Lower leg skin (tissue), 4 donors: ENCODE data around the gene WHRN. TPM values are rescaled to one million over a fixed set of nuclear protein-coding genes. Genes with fewer than 3 reads are reported as not detected.
A peak's percentile ranks its signal among the peaks of the same experiment; 100 is the strongest.

Experiments
- DNase-seq, 2 donors: peaks; one replicate each; pipeline ENCODE4 v3.0.0-alpha.2; 2019; ENCODE audit warnings: low spot score in 2 of 2
- H3K4me3 ChIP-seq: fragments of 200-600 bp; sonication (generic); 2 replicates; pipeline ENCODE4 v1.5.1; 2017; ENCODE audit warnings: mild to moderate bottlenecking, low read depth; ENCODE audit not compliant: poor library complexity, severe bottlenecking
- POLR2A ChIP-seq, 2 donors: fragments of 450-650 bp; IDR thresholded peaks; one replicate each; pipeline ENCODE4 v1.6.1; 2016 to 2017; ENCODE audit warnings: antibody characterized with exemption in 2 of 2, mild to moderate bottlenecking in 1 of 2, moderate library complexity in 1 of 2
- WGBS, 2 donors: methylation state at CpG; one replicate each; pipeline ENCODE4 v1.1.5; 2018; 5-methylcytosine and 5-hydroxymethylcytosine counted together
- intact Hi-C: fragments of 100-400 bp; cut with DNase I; formaldehyde crosslinking; loops from one replicate; pipeline ENCODE4 v1.15.0; 2023; ENCODE audit warnings: low total_unique reads
- total RNA-seq, 4 donors: library from RNA; depleted of rRNA; stranded (reverse); fragments of >200 nt; gene quantifications; one replicate each; pipeline ENCODE4 v1.1.0, GENCODE V29; 2016
- TF ChIP-seq, protein P1 (sequence below), 3 donors: fragments of 450-650 bp; IDR thresholded peaks; one replicate each; pipeline ENCODE4 v1.5.1; 2016; ENCODE audit warnings: antibody characterized with exemption in 3 of 3, mild to moderate bottlenecking in 3 of 3, moderate library complexity in 2 of 3

The WHRN gene
- total RNA-seq, 4 donors from 2014 or later: 8.7 to 15.0 (median 10.5) TPM

- no peak for DNase-seq
- 65 to 66% methylated on average over 5 of the region's 5 CpGs for WGBS, 2 donors
- TF ChIP-seq, protein P1, sequence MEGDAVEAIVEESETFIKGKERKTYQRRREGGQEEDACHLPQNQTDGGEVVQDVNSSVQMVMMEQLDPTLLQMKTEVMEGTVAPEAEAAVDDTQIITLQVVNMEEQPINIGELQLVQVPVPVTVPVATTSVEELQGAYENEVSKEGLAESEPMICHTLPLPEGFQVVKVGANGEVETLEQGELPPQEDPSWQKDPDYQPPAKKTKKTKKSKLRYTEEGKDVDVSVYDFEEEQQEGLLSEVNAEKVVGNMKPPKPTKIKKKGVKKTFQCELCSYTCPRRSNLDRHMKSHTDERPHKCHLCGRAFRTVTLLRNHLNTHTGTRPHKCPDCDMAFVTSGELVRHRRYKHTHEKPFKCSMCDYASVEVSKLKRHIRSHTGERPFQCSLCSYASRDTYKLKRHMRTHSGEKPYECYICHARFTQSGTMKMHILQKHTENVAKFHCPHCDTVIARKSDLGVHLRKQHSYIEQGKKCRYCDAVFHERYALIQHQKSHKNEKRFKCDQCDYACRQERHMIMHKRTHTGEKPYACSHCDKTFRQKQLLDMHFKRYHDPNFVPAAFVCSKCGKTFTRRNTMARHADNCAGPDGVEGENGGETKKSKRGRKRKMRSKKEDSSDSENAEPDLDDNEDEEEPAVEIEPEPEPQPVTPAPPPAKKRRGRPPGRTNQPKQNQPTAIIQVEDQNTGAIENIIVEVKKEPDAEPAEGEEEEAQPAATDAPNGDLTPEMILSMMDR (IDR thresholded peaks at IDR 0.05): no peak
- TF ChIP-seq POLR2A (IDR thresholded peaks at IDR 0.05): no peak
- intact Hi-C loops: no loop called here
- no peak overlapping the region for H3K4me3 ChIP-seq
These were observed 42.5 kb downstream of the WHRN start for GRCh38 chr9:114462791-114463190.

DNA sequence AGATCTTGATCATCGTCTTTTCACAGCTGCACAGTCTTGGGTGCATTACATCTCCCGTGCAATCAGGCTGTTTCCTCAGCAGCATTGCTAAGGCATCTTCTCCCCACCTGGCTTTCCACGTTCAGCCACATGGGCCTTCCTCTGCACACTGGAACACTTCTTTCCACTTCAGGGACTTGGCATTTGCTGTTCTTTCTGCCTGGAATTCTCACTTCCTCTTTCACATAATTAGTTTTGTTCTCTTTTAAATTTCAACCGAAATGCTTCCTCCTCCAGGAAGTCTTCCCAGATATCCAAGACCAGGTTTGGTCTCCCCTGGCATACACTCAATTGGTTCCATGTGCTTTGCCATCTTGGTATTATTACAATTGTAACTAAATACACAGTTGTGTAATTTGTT, 43.8 kb downstream of the WHRN start:
- 77 to 80% methylated on average over 4 of the region's 4 CpGs for WGBS, 2 donors
- H3K4me3 ChIP-seq: no peak overlapping the region
- DNase-seq: no peak
- intact Hi-C loops: no loop called here
- TF ChIP-seq POLR2A (IDR thresholded peaks at IDR 0.05): no peak
- TF ChIP-seq, protein P1 (IDR thresholded peaks at IDR 0.05): no peak

DNA sequence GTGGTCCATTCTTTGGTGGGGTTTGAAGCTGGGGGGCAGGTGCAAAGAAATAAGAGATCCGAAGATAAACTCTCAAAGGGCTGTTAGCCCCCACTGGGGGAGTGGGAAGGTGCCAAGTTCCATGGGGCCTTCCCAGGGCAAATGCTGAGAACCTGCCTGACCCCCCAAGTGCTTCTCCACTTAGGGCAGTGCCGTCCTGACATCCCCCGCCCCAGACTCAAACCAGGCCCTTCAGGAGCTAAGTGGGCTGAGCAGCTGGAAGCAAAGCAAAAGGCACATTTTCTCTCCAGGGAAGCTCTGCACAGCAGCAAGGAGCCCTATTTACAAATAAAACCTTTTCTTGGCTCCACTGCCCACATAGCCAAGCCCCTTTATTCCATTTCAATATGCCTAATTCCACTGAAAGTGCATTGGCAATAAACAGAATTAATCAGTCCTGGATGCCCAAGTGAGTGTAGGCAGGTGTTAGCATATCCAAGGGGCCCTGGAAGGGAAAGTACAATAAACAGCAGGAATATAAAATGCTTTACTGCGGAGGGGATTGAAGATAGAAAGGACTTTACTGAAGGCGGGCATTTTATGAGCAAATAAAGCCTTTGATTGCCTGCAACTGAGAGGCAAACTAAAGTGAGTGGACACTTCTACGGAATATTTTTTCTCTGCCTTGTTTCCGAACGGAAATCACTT, 44.6 kb downstream of the WHRN start:
- 56% methylated on average over 8 of the region's 8 CpGs for WGBS, 2 donors
- intact Hi-C loops: no loop called here
- TF ChIP-seq, protein P1 (IDR thresholded peaks at IDR 0.05): no peak
- no peak for TF ChIP-seq POLR2A (IDR thresholded peaks at IDR 0.05)
- no peak overlapping the region for H3K4me3 ChIP-seq
- DNase-seq: peak in 1 of 2 donors; percentile 58

DNA sequence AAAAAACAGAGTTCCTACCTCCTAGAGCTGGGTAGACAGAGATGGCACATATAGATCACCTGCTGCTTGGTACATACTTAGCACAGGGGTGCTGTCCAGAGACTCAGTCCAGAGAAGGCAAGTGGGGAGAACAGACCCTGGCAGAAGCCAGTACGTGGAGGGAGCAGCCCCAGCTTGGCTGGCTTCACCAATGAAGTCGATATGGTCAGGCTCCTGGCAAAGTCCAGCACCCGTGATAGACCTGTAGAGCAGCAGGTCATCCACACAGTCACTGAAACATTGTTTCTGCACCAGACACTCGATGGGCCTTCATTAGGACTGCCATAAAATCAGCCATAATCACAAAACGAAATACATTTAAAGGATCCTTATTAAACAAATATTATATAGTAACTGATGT, 45.8 kb downstream of the WHRN start:
- 77 to 86% methylated on average over 4 to 5 of the region's 5 CpGs for WGBS, 2 donors
- intact Hi-C loops: no loop called here
- peak in 1 of 2 donors; percentile 61 for DNase-seq
- H3K4me3 ChIP-seq: no peak overlapping the region
- TF ChIP-seq, protein P1 (IDR thresholded peaks at IDR 0.05): no peak
- no peak for TF ChIP-seq POLR2A (IDR thresholded peaks at IDR 0.05)

- no peak for DNase-seq
- intact Hi-C loops: no loop called here
- TF ChIP-seq, protein P1 (IDR thresholded peaks at IDR 0.05): no peak
- TF ChIP-seq POLR2A (IDR thresholded peaks at IDR 0.05): no peak
- no peak overlapping the region for H3K4me3 ChIP-seq
- WGBS, 2 donors: 67 to 86% methylated on average over 1 of the region's 1 CpG
These were observed 48.3 kb downstream of the WHRN start for GRCh38 chr9:114456929-114457328.

DNA sequence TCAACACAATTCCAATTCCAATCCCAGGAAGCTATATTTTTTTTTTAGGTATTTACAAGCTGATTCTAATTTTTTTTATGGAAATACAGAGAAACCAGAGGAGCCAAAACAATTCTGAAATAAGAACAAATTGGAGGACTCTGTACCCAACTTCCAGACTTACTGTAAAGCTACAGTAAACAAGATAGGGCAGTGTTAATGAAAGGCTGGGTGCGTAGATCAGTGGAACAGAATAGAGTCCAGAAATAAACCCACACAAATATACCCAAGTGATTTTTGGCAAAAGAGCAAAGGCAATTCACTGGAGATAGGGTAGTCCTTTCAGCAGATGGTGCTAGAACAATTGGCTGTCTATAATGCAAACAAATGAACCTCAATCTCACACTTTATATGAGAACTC, 50.6 kb downstream of the WHRN start:
- 0% methylated on average over 1 of the region's 1 CpG for WGBS, 2 donors

More for the DNA sequence above, 50.6 kb downstream of the WHRN start:
- TF ChIP-seq, protein P1 (IDR thresholded peaks at IDR 0.05): no peak
- no peak for TF ChIP-seq POLR2A (IDR thresholded peaks at IDR 0.05)
- DNase-seq: no peak
- intact Hi-C loops: no loop called here
- H3K4me3 ChIP-seq: no peak overlapping the region
